GM19043 (cell line): ENCODE measurements around the gene IGLL1.
"Not testable (repeated sequence)": the region's sequence is repeated elsewhere in the genome, so short reads cannot be mapped to it uniquely, and the experiment has no call there.

Experiments used
- ATAC-seq: cut with Tn5 transposase; IDR thresholded peaks from one replicate; pipeline ENCODE4 v1.9.1; 2021; ENCODE audit warnings: low read depth; ENCODE audit not compliant: unreplicated experiment

Gene IGLL1

GRCh38 chr22:23579870-23580575 lies at the start of gene IGLL1:
Gene IGLL1, minus strand, starts transcription at chr22:23580290. Its CDS starts 100 bp downstream, at chr22:23580190.
- ATAC-seq: no peak

GRCh38 chr22:23628056-23628743 lies 48.1 kb upstream of the IGLL1 start:
- not testable (repeated sequence) for ATAC-seq

- ATAC-seq: not testable (repeated sequence)
Observed at GRCh38 chr22:23627401-23628055, 47.4 kb upstream of the IGLL1 start.

GRCh38 chr22:23626286-23626975 lies 46.3 kb upstream of the IGLL1 start:
- no peak for ATAC-seq

GRCh38 chr22:23622634-23623033 lies 42.5 kb upstream of the IGLL1 start:
- no peak for ATAC-seq

GRCh38 chr22:23621916-23622315 lies 41.8 kb upstream of the IGLL1 start:
- ATAC-seq: not testable (repeated sequence)

- no peak for ATAC-seq
Observed at GRCh38 chr22:23621082-23621780, 41.1 kb upstream of the IGLL1 start.

- no peak for ATAC-seq
Observed at GRCh38 chr22:23613193-23613972, 33.3 kb upstream of the IGLL1 start.

- no peak for ATAC-seq
Observed at GRCh38 chr22:23609983-23610781, 30.1 kb upstream of the IGLL1 start.

GRCh38 chr22:23608583-23608982 lies 28.5 kb upstream of the IGLL1 start:
- ATAC-seq: no peak

GRCh38 chr22:23606204-23607131 lies 26.4 kb upstream of the IGLL1 start:
- no peak for ATAC-seq

- ATAC-seq: no peak
Observed at GRCh38 chr22:23604939-23605712, 25.0 kb upstream of the IGLL1 start.

- no peak for ATAC-seq
Observed at GRCh38 chr22:23603266-23603665, 23.2 kb upstream of the IGLL1 start.

- no peak for ATAC-seq
Observed at GRCh38 chr22:23598805-23599518, 18.9 kb upstream of the IGLL1 start.

- ATAC-seq: not testable (repeated sequence)
Observed at GRCh38 chr22:23597576-23598268, 17.6 kb upstream of the IGLL1 start.

- not testable (repeated sequence) for ATAC-seq
Observed at GRCh38 chr22:23595904-23596303, 15.8 kb upstream of the IGLL1 start.
